GM18909 (cell line): Measurements from ENCODE around the gene IL4R.
A peak's percentile ranks its signal among the peaks of the same experiment; 100 is the strongest.

Source experiments
- ATAC-seq: cut with Tn5 transposase; IDR thresholded peaks from one replicate; pipeline ENCODE4 v1.9.1; 2021; ENCODE audit warnings: mild to moderate bottlenecking; ENCODE audit not compliant: unreplicated experiment, poor library complexity

The IL4R gene

DNA sequence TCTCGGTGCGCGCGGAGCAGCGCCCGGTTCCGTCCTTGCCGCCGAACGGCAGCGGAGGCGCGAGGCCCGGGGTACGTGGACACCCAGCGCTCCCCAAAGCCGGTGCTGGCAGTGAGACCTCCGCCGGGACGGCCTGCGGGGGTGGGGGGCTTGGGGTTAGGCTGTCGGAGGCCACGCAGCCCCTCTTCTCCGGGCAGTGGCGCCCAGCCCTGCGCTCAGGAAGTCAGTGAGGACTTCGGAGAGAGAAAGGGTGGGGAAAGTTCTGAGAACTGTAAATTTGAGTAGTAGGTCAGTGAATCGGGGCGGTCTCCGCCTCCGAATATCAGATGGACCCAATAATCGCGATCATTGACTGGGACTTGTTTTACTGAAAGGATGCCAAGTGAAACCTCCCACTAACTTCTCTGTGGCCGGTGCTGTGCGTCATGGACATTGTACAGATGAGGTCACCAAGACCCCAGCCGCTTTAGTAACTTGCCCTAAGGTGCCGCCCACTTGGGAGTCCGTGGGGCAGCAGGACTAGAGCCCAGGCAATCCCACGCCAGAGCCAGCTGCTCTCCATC lies 468 bp downstream of the IL4R start:
- peak; percentile 23 for ATAC-seq

GRCh38 chr16:27314986-27315332 lies 1.2 kb downstream of the IL4R start:
- no peak for ATAC-seq

DNA sequence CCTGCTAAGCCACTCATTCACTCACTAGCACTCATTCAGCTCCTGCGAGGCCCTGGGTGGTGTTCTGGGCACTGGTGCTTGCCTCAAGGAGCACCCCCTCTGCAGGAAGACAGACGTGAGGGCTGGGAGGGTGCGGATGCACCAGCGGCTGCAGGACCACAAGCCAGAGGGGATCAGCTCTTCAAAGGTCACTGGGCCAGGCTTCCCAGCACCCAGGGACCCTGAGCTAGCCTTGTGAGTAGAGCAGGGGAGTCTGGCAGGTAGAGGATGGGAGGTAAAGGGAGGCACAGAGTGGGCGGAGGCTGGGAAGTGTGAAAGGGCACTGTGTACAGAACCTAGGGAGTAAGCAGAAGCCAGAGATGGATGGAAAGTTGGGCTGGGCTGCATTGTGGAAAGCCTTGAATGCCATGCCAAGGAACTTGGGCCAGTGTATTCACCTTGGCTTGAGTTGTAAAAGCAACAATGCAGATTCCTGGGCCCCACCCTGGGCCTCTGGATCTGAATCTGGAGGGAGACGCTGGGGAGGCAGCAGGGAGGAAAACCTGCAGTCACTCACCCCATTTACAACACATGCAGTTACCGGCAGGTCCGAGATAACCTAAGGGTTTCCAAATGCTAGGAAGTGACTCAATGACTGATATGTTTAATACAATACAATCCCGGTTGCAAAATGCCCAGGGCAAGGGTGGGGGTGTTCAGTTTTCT lies 1.7 kb downstream of the IL4R start:
- no peak for ATAC-seq

- ATAC-seq = no peak
Observed at GRCh38 chr16:27316038-27316680, 2.4 kb downstream of the IL4R start.

DNA sequence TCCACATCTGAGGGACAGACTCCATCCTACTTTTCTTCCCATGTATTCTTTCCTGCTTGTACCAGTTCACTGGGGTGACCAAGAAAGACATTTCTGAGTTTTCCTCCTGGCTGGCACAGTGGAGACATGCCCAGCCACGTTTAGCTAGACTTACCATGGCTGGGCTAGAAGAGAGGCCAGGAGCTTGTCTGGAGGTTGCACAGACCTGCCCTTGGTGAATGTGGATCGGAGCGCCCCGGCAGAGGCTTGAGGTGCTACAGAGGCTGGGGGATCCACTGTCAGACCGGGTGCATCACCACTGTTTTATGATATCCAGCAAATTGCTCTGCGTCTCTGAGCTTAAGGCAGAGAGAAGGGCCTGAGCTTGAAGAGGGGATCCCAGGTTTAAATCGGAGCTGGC lies 3.5 kb downstream of the IL4R start:
- ATAC-seq = no peak

GRCh38 chr16:27317738-27318391 lies 4.1 kb downstream of the IL4R start:
- no peak for ATAC-seq

- ATAC-seq = peak; percentile 36
Observed at GRCh38 chr16:27318392-27319256, 4.8 kb downstream of the IL4R start.

DNA sequence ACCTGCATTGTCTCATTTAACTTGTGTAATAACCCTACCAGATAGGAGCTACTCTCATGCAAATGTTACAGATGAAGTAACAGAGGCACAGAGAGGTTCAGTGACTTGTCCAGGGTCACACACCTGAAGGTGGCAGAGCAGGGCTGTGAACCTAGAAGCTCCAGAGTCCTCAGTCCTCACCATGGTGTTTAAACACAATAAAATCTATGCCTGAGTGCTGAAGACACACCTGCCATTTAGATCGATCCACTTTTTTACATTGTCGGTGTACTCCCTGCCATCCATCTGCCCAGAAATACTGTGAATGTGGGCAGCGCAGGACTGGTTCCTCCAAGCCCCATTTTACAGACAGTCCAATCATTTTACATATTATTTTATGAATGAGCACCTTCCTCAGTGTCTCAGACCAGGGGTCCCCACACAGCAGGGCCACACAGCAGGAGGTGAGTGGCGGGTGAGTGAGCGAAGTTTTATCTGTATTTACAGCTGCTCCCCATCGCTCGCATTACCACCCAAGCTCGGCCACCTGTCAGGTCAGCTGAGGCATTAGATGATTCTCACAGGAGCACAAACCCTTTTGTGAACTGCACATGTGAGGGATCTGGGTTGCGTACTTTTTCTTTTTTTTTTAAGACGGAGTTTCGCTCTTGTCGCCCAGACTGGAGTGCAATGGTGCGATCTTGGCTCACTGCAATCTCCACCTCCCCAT lies 5.6 kb downstream of the IL4R start:
- ATAC-seq = no peak

DNA sequence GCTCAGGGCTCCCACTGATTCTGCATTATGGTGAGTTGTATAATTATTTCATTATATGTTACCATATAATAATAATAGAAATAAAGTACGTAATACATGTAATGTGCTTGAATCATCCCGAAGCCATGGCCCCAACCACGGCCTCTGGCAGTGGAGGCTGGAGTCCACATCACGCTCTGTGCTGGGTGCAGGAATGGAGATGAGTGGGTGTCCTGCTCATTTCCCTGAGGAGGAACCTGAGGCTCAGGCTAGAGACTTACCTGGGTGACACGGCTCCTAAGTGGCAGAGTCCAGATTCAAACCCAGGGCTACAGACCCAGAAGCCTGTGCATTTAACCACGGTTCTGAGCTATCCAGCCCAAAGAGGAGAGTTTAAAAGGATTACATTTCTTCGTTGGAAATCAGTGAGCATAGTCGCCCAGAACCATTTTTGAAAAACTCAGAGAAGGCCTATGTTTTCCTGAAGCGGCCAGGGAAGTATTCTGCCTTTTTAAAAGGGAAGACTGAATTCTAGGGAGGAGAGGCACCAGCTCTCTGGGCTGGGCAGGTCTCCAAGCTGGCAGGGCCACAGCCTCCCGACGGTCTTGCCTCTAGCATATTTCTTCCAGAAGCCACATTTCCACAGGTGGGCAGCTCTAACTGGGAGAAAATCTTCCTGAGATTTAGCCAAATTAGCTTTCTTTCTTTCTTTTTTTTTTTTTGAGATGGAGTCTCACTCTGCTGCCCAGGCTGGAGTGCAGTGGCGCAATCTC lies 6.7 kb downstream of the IL4R start:
- ATAC-seq = no peak

- ATAC-seq = no peak
Observed at GRCh38 chr16:27321013-27321915, 7.5 kb downstream of the IL4R start.

- ATAC-seq = no peak
Observed at GRCh38 chr16:27322858-27323780, 9.3 kb downstream of the IL4R start.

DNA sequence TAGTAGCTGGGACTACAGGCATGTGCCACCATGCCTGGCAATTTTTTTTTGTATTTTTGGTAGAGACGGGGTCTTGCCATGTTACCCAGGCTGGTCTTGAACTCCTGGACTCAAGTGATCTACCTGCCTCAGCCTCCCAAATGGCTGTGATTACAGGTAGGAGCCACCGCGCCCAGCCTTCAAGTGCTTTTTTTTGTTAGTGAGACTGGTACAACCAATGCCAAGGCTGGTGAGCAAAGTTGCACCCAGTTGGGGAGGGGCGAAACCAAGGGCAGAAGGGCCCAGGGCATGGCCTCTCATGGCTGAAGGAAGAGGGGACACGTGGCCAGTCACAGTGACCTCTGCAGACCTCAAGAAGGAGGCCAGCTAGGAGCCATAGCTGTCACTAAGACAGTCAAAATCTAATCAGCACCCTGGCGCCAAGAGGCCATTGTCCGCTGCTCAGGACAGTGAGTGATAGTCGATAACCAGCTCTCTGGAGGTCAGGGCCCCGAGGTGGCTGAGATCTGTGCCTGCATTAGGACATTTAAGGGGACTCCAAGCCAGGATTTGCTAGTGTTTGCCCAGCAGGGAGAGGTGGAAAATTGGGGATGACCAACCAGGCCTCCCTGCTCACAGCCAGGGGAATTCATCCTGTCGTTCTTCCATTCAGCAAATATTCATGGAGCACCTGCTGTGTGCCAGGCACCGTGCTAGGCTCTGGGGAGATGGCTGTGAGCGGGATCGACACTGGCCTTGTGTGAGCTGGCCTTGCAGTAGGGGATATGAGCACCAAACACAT lies 10.2 kb downstream of the IL4R start:
- ATAC-seq = no peak

- no peak for ATAC-seq
Observed at GRCh38 chr16:27324851-27325301, 11.1 kb downstream of the IL4R start.

DNA sequence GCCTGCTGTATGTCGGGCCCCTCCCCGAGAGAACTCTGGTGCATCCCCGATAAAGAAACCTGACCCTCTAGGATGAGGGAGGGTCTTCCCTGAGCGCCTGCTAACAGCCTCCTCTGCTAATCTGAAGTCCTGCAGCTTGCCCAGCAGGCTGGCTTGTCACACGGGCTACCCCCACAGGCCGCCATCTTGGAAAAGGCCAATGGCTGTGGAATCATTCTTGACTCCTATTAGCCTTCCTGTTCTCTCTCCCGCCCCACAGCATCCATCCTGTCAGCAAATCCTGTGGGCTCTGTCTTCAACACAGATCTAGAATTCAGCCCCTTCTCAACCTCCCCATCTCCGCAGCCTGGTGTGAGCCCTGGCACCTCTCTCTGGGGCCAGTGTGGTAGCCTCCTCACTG lies 12.0 kb downstream of the IL4R start:
- ATAC-seq = no peak

- no peak for ATAC-seq
Observed at GRCh38 chr16:27326251-27326650, 12.5 kb downstream of the IL4R start.
